Mesenchymal stem cell (in vitro differentiated cells and primary cell): Measurements from ENCODE around the gene CALB2.

Experiments used
- DNase-seq: peaks from one replicate; pipeline ENCODE4 v3.0.0-alpha.2; 2013
- H2AFZ ChIP-seq: one replicate; pipeline ENCODE4 v1.6.1; 2013; ENCODE audit warnings: low read depth, mild to moderate bottlenecking, control low read depth, inconsistent platforms, low read length, moderate library complexity
- H2AK5ac ChIP-seq: 2 replicates; pipeline ENCODE4 v1.6.1; 2013; ENCODE audit warnings: low read length, moderate library complexity, mild to moderate bottlenecking, inconsistent platforms; ENCODE audit not compliant: severe bottlenecking
- H2BK120ac ChIP-seq: one replicate; pipeline ENCODE4 v1.6.1; 2013; ENCODE audit warnings: low read depth, mild to moderate bottlenecking, inconsistent platforms, low read length, moderate library complexity
- H2BK12ac ChIP-seq, 2 experiments: one replicate each; pipeline ENCODE4 v1.6.1; 2013; ENCODE audit warnings: inconsistent platforms in 2 of 2, low read length in 2 of 2, mild to moderate bottlenecking in 2 of 2, moderate library complexity in 2 of 2, control low read depth in 1 of 2
- H2BK15ac ChIP-seq: one replicate; pipeline ENCODE4 v1.6.1; 2013; ENCODE audit warnings: mild to moderate bottlenecking, low read depth, inconsistent platforms; ENCODE audit not compliant: poor library complexity, severe bottlenecking
- H2BK5ac ChIP-seq: 2 replicates; pipeline ENCODE4 v1.6.1; 2013; ENCODE audit warnings: low read depth, mild to moderate bottlenecking, low read length, control low read depth, inconsistent platforms; ENCODE audit not compliant: poor library complexity, severe bottlenecking
- H3K14ac ChIP-seq, 2 experiments: one replicate each; pipeline ENCODE4 v1.6.1; 2013; ENCODE audit warnings: inconsistent platforms in 2 of 2, low read length in 2 of 2, control low read depth in 1 of 2, mild to moderate bottlenecking in 1 of 2, moderate library complexity in 1 of 2
- H3K18ac ChIP-seq, 2 experiments: one replicate each; pipeline ENCODE4 v1.6.1; 2013; ENCODE audit warnings: inconsistent platforms in 2 of 2, low read length in 2 of 2, control low read depth in 1 of 2, low read depth in 1 of 2, mild to moderate bottlenecking in 1 of 2
- H3K23ac ChIP-seq, 2 experiments: one replicate each; pipeline ENCODE4 v1.6.1; 2013; ENCODE audit warnings: inconsistent platforms in 2 of 2, low read length in 2 of 2, mild to moderate bottlenecking in 2 of 2, moderate library complexity in 2 of 2, control low read depth in 1 of 2
- H3K27ac ChIP-seq: 2 replicates; pipeline ENCODE4 v1.5.1; 2013; ENCODE audit warnings: mild to moderate bottlenecking, moderate library complexity, low read length, control low read depth, inconsistent platforms; ENCODE audit not compliant: poor library complexity, severe bottlenecking
- H3K27me3 ChIP-seq, 2 experiments: 2 replicates each; pipeline versions ENCODE4 v1.6.1 to v1.7.0; 2013; ENCODE audit warnings: low read length in 2 of 2, mild to moderate bottlenecking in 2 of 2, moderate library complexity in 2 of 2, control low read depth in 1 of 2, inconsistent platforms in 1 of 2; ENCODE audit not compliant: control insufficient read depth in 1 of 2, insufficient read depth in 1 of 2
- H3K36me3 ChIP-seq, 2 experiments: 2 replicates each; pipeline versions ENCODE4 v1.6.1 to v1.7.0; 2013; ENCODE audit warnings: low read length in 2 of 2, control low read depth in 1 of 2, inconsistent platforms in 1 of 2, low read depth in 1 of 2, mild to moderate bottlenecking in 1 of 2; ENCODE audit not compliant: insufficient read depth in 2 of 2, control insufficient read depth in 1 of 2
- H3K4ac ChIP-seq, 2 experiments: one replicate each; pipeline ENCODE4 v1.6.1; 2013; ENCODE audit warnings: inconsistent platforms in 2 of 2, low read length in 2 of 2, mild to moderate bottlenecking in 2 of 2, moderate library complexity in 2 of 2, control low read depth in 1 of 2, low read depth in 1 of 2
- H3K4me1 ChIP-seq: 2 replicates; pipeline ENCODE4 v1.6.1; 2013; ENCODE audit warnings: low read depth, low read length, control low read depth; ENCODE audit not compliant: control insufficient read depth, insufficient read depth
- H3K4me2 ChIP-seq: 2 replicates; pipeline ENCODE4 v1.6.1; 2013; ENCODE audit warnings: low read length, mild to moderate bottlenecking, inconsistent platforms; ENCODE audit not compliant: poor library complexity, severe bottlenecking
- H3K4me3 ChIP-seq, 2 experiments: 2 replicates each; pipeline versions ENCODE4 v1.5.1 to v1.7.0; 2013; ENCODE audit warnings: low read length in 2 of 2, mild to moderate bottlenecking in 2 of 2, control low read depth in 1 of 2, low read depth in 1 of 2; ENCODE audit not compliant: insufficient read depth in 1 of 2
- H3K79me1 ChIP-seq: replicated peaks from 2 replicates; pipeline ENCODE4 v1.6.1; 2013; ENCODE audit warnings: mild to moderate bottlenecking, control low read depth, low read length, inconsistent platforms; ENCODE audit not compliant: poor library complexity, severe bottlenecking
- H3K9ac ChIP-seq: 2 replicates; pipeline ENCODE4 v1.7.0; 2013; ENCODE audit warnings: mild to moderate bottlenecking, low read length, moderate library complexity
- H3K9me3 ChIP-seq: 2 replicates; pipeline ENCODE4 v1.7.0; 2013; ENCODE audit warnings: mild to moderate bottlenecking, low read length; ENCODE audit not compliant: control insufficient read depth
- H4K8ac ChIP-seq: one replicate; pipeline ENCODE4 v1.6.1; 2013; ENCODE audit warnings: inconsistent platforms, mild to moderate bottlenecking, low read length, moderate library complexity
- H4K91ac ChIP-seq: one replicate; pipeline ENCODE4 v1.6.1; 2013; ENCODE audit warnings: mild to moderate bottlenecking, low read length, inconsistent platforms
- WGBS: methylation state at CpG from one replicate; pipeline ENCODE4 v1.1.7; 2013; ENCODE audit warnings: mixed read lengths; 5-methylcytosine and 5-hydroxymethylcytosine counted together

Gene CALB2

DNA sequence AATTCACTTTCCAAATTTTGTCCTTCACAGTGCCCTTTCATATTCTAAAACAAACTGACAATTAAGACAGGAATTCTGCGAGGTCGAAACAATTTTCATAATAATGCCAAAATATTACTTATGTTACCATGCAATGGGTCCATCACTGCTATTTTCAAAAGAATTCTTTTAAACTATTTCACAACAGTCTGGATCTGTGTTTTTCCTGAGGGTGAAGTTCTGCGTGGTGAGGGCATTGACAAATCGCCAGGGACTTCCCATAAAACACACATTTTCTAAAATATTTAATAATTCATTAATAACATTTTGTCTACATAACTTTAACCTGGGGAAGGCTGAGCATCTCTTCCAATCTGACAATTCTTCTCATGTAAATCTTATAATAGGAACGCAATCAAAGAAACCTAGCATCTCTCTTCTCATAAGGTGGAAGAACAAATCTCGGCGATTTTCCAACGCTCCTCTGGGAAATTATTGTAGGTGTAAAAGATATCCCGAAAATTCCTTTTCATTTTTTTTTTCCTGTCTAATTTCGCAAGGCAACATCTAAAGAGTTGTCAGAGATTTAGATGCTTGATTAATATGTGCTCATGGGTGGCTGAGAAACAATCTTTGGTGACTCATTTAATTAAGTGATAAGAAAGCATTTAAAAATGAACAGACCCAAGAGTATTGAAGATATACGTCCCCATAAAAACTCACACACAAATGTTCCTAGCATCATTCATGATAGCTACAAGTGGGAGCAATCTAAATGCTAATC lies 41.5 kb downstream of the CALB2 start:
- H4K91ac ChIP-seq = no peak overlapping the region
- H3K9me3 ChIP-seq = peaks cover 5% of the 10 kb centered on the region
- no peak overlapping the region for H2AFZ ChIP-seq
- no peak overlapping the region for H2BK12ac ChIP-seq
- no peaks in the 10 kb centered on the region for H3K4me1 ChIP-seq
- H4K8ac ChIP-seq = no peak overlapping the region
- WGBS = 64% methylated on average over 4 of the region's 11 CpGs
- no peak overlapping the region for H2BK120ac ChIP-seq
- no peak overlapping the region for H2BK5ac ChIP-seq
- H3K27me3 ChIP-seq = peaks cover 0 to 45% of the 10 kb centered on the region in 2 experiments
- H3K9ac ChIP-seq = no peak overlapping the region
- DNase-seq = no peak
- no peak overlapping the region for H2BK15ac ChIP-seq
- H3K4me3 ChIP-seq = no peak overlapping the region
- H3K18ac ChIP-seq = no peak overlapping the region
- no peaks in the 10 kb centered on the region for H3K36me3 ChIP-seq
- H3K23ac ChIP-seq = no peak overlapping the region
- no peaks in the 10 kb centered on the region for H3K79me1 ChIP-seq
- no peak overlapping the region for H3K4ac ChIP-seq
- no peak overlapping the region for H3K4me2 ChIP-seq
- H3K14ac ChIP-seq = no peak overlapping the region
- H3K27ac ChIP-seq = no peak overlapping the region
- H2AK5ac ChIP-seq = no peak overlapping the region

- Histone ChIP-seq H3K79me1 (no peaks in the 10 kb centered on the region), H3K36me3 (no peaks in the 10 kb centered on the region), H3K9ac (no peak overlapping the region), H2AFZ (no peak overlapping the region), H2BK12ac (no peak overlapping the region), H3K23ac (no peak overlapping the region), H2AK5ac (no peak overlapping the region), H3K4me1 (no peaks in the 10 kb centered on the region), H2BK15ac (no peak overlapping the region), H2BK5ac (no peak overlapping the region), H4K8ac (no peak overlapping the region), H3K4me3 (no peak overlapping the region), H2BK120ac (no peak overlapping the region), H3K27ac (no peak overlapping the region), H3K18ac (no peak overlapping the region), H3K4me2 (no peak overlapping the region), H3K9me3 (peaks cover 6% of the 10 kb centered on the region), H3K4ac (no peak overlapping the region), H3K14ac (no peak overlapping the region), H3K27me3 (peaks cover 0 to 52% of the 10 kb centered on the region in 2 experiments), H4K91ac (no peak overlapping the region)
- WGBS = 62% methylated on average over 6 of the region's 6 CpGs
- DNase-seq = no peak
Observed at GRCh38 chr16:71402007-71402406, 43.5 kb downstream of the CALB2 start.

DNA sequence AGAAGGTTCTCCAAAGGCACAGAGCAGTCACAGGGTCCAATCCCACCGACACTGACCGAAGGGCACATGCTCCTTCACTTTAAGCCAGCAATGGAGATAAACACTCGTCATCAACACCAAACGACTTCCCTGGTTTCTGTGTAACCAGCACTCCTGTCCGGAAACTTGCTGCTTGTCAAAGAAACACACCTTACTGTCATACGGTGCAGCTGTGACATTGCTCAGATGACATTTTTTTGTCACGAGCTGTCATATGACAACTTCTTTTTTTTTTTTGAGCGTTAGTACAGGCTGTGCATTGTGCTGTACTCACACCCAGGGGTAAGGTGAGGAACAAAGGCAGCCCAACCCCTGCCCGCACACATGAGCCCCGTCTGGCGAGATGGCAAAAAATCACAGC lies 44.2 kb downstream of the CALB2 start:
- no peak overlapping the region for H3K4ac ChIP-seq
- H3K36me3 ChIP-seq = no peaks in the 10 kb centered on the region
- no peak overlapping the region for H2AK5ac ChIP-seq
- H2AFZ ChIP-seq = no peak overlapping the region
- no peak for DNase-seq
- H3K4me1 ChIP-seq = no peaks in the 10 kb centered on the region
- H3K18ac ChIP-seq = no peak overlapping the region
- no peak overlapping the region for H3K9ac ChIP-seq
- no peak overlapping the region for H4K8ac ChIP-seq
- H2BK120ac ChIP-seq = no peak overlapping the region
- no peak overlapping the region for H4K91ac ChIP-seq
- no peak overlapping the region for H3K4me2 ChIP-seq
- H2BK5ac ChIP-seq = no peak overlapping the region
- peaks cover 0 to 55% of the 10 kb centered on the region in 2 experiments for H3K27me3 ChIP-seq
- no peak overlapping the region for H2BK12ac ChIP-seq
- H3K4me3 ChIP-seq = no peak overlapping the region
- no peak overlapping the region for H2BK15ac ChIP-seq
- H3K79me1 ChIP-seq = no peaks in the 10 kb centered on the region
- H3K14ac ChIP-seq = no peak overlapping the region
- no peak overlapping the region for H3K27ac ChIP-seq
- WGBS = 87% methylated on average over 11 of the region's 11 CpGs
- no peak overlapping the region for H3K23ac ChIP-seq
- H3K9me3 ChIP-seq = peaks cover 6% of the 10 kb centered on the region

- Histone ChIP-seq H3K4me3 (no peak overlapping the region), H3K27me3 (peaks cover 3 to 70% of the 10 kb centered on the region in 2 experiments), H3K4ac (no peak overlapping the region), H3K23ac (no peak overlapping the region), H2BK120ac (no peak overlapping the region), H2BK12ac (no peak overlapping the region), H4K91ac (no peak overlapping the region), H3K27ac (no peak overlapping the region), H3K36me3 (no peaks in the 10 kb centered on the region), H3K79me1 (no peaks in the 10 kb centered on the region), H2BK5ac (no peak overlapping the region), H3K9me3 (peaks cover 6% of the 10 kb centered on the region), H2BK15ac (no peak overlapping the region), H3K14ac (no peak overlapping the region), H3K18ac (no peak overlapping the region), H4K8ac (no peak overlapping the region), H3K9ac (no peak overlapping the region), H3K4me1 (no peaks in the 10 kb centered on the region), H3K4me2 (no peak overlapping the region), H2AK5ac (no peak overlapping the region), H2AFZ (no peak overlapping the region)
- DNase-seq = no peak
- WGBS = 82% methylated on average over 4 of the region's 4 CpGs
Observed at GRCh38 chr16:71404364-71404763, 45.8 kb downstream of the CALB2 start.
